ENCODE measurements around the gene ILF3. TPM values are rescaled to one million over a fixed set of nuclear protein-coding genes. Genes with fewer than 3 reads are reported as not detected.

The ILF3 gene
- total RNA-seq, 1 experiment from 2014 or later = 326 TPM

DNA sequence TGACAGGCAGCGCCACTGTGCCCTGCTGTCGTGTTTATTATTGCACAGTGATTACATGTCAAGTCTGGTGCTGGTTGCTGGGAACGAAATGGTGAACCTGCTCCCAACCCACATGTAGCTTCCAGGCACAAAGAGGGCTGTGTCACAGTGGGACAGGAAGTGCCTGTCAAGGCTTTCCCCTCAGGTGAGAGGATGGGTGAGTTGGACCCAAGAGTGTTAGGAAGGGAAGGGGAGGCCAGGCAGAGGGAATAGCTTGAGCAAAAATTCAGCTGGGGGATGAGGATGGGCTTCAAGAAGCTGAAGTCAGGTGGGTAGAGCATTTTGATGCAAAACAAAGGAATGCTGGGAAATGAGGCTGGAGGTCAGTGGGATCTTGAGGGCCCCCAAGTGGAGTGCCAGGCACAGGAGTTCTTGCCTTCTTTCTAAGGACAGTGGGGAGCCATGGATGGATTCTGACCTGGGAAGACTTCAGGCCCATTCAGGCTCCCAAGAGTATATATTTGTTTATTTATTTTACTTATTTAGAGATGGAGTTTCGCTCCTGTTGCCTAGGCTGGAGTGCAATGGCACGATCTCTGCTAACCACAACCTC, 38.6 kb downstream of the ILF3 start:
- no TSS peak for BruUV-seq (replicated peaks)
- H4K20me1 ChIP-seq (ENCODE audit: insufficient read depth) = peaks cover 70% of the 10 kb centered on the region
- intact Hi-C loops (cut with micrococcal nuclease; ENCODE audit: unreplicated experiment) = no loop called here

DNA sequence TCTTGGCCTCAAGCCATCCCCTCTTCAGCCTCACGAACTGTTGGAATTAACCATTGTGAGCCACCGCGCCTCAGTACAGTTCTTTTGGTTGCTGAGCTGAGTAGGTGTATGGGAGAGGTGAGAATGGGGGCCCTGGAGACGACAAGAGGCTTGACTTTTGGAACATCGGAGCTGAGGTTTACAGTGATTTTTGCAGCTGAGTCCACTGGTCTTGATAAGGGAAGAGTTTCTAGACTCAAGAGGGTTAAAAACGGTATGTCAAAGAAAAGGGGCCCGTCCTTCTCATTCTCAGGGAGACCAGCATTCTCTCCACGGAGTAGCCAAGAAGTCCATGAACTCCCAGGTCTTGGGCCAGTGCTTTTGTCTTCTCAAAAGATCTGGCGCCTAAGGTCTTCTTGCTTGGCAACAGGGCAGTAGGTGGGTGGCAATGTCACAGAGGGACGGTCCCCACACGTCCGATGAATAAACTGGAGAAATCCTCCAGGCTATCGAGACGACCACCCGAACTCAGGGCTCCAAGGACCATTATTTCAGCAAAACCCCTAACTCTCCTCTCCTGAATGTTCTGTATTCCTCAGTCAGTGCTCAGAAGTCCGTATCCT, 40.7 kb downstream of the ILF3 start:
- peak in 1 of 2 experiments; percentile 25 for DNase-seq
- Histone ChIP-seq H3K4me3 (no peak overlapping the region), H3K4me2 (no peak overlapping the region), H3K4me1 (replicated peaks; ENCODE audit: insufficient read depth) (no peaks in the 10 kb centered on the region; the same call in 1 of the 2 replicates), H4K20me1 (ENCODE audit: insufficient read depth) (peaks cover 51% of the 10 kb centered on the region), H3K36me3 (ENCODE audit: low read depth) (0 out of 2 replicates have a peak, but pooled peaks cover 2% of the 10 kb centered on the region), H3F3A (ENCODE audit: insufficient read depth, low read depth) (peaks cover 65% of the 10 kb centered on the region), H3K27me3 (ENCODE audit: insufficient read depth, low read depth) (0 out of 2 replicates have a peak, but pooled peaks cover 14% of the 10 kb centered on the region), H3K9me3 (ENCODE audit: insufficient read depth, low read depth) (no peaks in the 10 kb centered on the region), H2AFZ (no peak overlapping the region), H3K79me2 (ENCODE audit: low read depth) (no peaks in the 10 kb centered on the region), H3K9me2 (ENCODE audit: insufficient read depth) (no peaks in the 10 kb centered on the region), H3K27ac (no peak overlapping the region)
- ChIA-PET POLR2A (ENCODE audit: unreplicated experiment) (no interaction called here), CTCF (no interaction called here)
- intact Hi-C loops (cut with micrococcal nuclease; ENCODE audit: unreplicated experiment) = loop anchor here (5.0 kb wide), 2 partner anchors 213 to 278 kb away; no protein-coding TSS in a partner anchor
- TSS peak; percentile 18 for BruUV-seq (replicated peaks)
- TF ChIP-seq, protein P1, sequence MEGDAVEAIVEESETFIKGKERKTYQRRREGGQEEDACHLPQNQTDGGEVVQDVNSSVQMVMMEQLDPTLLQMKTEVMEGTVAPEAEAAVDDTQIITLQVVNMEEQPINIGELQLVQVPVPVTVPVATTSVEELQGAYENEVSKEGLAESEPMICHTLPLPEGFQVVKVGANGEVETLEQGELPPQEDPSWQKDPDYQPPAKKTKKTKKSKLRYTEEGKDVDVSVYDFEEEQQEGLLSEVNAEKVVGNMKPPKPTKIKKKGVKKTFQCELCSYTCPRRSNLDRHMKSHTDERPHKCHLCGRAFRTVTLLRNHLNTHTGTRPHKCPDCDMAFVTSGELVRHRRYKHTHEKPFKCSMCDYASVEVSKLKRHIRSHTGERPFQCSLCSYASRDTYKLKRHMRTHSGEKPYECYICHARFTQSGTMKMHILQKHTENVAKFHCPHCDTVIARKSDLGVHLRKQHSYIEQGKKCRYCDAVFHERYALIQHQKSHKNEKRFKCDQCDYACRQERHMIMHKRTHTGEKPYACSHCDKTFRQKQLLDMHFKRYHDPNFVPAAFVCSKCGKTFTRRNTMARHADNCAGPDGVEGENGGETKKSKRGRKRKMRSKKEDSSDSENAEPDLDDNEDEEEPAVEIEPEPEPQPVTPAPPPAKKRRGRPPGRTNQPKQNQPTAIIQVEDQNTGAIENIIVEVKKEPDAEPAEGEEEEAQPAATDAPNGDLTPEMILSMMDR (conservative IDR thresholded peaks at IDR 0.05) = no peak
- no peak for TF ChIP-seq EZH2 (IDR thresholded peaks at IDR 0.05; ENCODE audit: low read depth)

More for the DNA sequence above, 38.6 kb downstream of the ILF3 start:
- Histone ChIP-seq H2AFZ (no peak overlapping the region), H3K9me2 (ENCODE audit: insufficient read depth) (no peaks in the 10 kb centered on the region), H3F3A (ENCODE audit: insufficient read depth, low read depth) (peaks cover 69% of the 10 kb centered on the region), H3K36me3 (ENCODE audit: low read depth) (peaks cover 8% of the 10 kb centered on the region; the same call in 1 of the 2 replicates), H3K79me2 (ENCODE audit: low read depth) (no peaks in the 10 kb centered on the region), H3K4me2 (no peak overlapping the region), H3K4me3 (no peak overlapping the region), H3K27me3 (ENCODE audit: insufficient read depth, low read depth) (0 out of 2 replicates have a peak, but pooled peaks cover 11% of the 10 kb centered on the region), H3K9me3 (ENCODE audit: insufficient read depth, low read depth) (no peaks in the 10 kb centered on the region), H3K27ac (no peak overlapping the region), H3K4me1 (replicated peaks; ENCODE audit: insufficient read depth) (no peaks in the 10 kb centered on the region)
- ChIA-PET POLR2A (ENCODE audit: unreplicated experiment) (no interaction called here), CTCF (no interaction called here)
- peak in 1 of 2 experiments; percentile 36 for DNase-seq
- TF ChIP-seq, protein P1 (conservative IDR thresholded peaks at IDR 0.05) = no peak
- TF ChIP-seq EZH2 (IDR thresholded peaks at IDR 0.05; ENCODE audit: low read depth) = no peak

GRCh38 chr19:10695401-10696398, 41.6 kb downstream of the ILF3 start:
- H3K4me2 ChIP-seq = peak overlapping the region; percentile 24; the same call in 1 of the 2 replicates
- H3K9me2 ChIP-seq (ENCODE audit: insufficient read depth) = no peaks in the 10 kb centered on the region
- 0 out of 2 replicates have a peak, but pooled peaks cover 14% of the 10 kb centered on the region for H3K27me3 ChIP-seq (ENCODE audit: insufficient read depth, low read depth)
- no TSS peak for BruUV-seq (replicated peaks)
- no peaks in the 10 kb centered on the region for H3K36me3 ChIP-seq (ENCODE audit: low read depth)
- H3K79me2 ChIP-seq (ENCODE audit: low read depth) = no peaks in the 10 kb centered on the region
- H3K9me3 ChIP-seq (ENCODE audit: insufficient read depth, low read depth) = no peaks in the 10 kb centered on the region
- CTCF ChIA-PET = interaction anchor here (0.6 kb wide), 1 partner anchor 51 kb away, joined by 3 read pairs; no protein-coding TSS in a partner anchor
- DNase-seq = peak; percentile 81 to 91
- H2AFZ ChIP-seq = no peak overlapping the region
- H3K4me1 ChIP-seq (replicated peaks; ENCODE audit: insufficient read depth) = peaks cover 8% of the 10 kb centered on the region; the same call in 1 of the 2 replicates
- no peak for TF ChIP-seq EZH2 (IDR thresholded peaks at IDR 0.05; ENCODE audit: low read depth)
- TF ChIP-seq, protein P1 (conservative IDR thresholded peaks at IDR 0.05) = no peak
- POLR2A ChIA-PET (ENCODE audit: unreplicated experiment) = interaction anchor here (0.7 kb wide), 1 partner anchor 102 kb away, joined by 3 read pairs; no protein-coding TSS in a partner anchor
- intact Hi-C loops (cut with micrococcal nuclease; ENCODE audit: unreplicated experiment) = loop anchor here (5.0 kb wide), 2 partner anchors 213 to 278 kb away; no protein-coding TSS in a partner anchor
- no peak overlapping the region for H3K27ac ChIP-seq
- H3F3A ChIP-seq (ENCODE audit: insufficient read depth, low read depth) = peaks cover 57% of the 10 kb centered on the region
- peaks cover 42% of the 10 kb centered on the region for H4K20me1 ChIP-seq (ENCODE audit: insufficient read depth)
- no peak overlapping the region for H3K4me3 ChIP-seq

Data from PC-9 (cell line).